ENCODE data around the gene MKX. TPM values are rescaled to one million over a fixed set of nuclear protein-coding genes. Genes with fewer than 3 reads are reported as not detected.

Gene MKX
- total RNA-seq, 2 donors from 2014 or later: 10.1 to 10.5 TPM

DNA sequence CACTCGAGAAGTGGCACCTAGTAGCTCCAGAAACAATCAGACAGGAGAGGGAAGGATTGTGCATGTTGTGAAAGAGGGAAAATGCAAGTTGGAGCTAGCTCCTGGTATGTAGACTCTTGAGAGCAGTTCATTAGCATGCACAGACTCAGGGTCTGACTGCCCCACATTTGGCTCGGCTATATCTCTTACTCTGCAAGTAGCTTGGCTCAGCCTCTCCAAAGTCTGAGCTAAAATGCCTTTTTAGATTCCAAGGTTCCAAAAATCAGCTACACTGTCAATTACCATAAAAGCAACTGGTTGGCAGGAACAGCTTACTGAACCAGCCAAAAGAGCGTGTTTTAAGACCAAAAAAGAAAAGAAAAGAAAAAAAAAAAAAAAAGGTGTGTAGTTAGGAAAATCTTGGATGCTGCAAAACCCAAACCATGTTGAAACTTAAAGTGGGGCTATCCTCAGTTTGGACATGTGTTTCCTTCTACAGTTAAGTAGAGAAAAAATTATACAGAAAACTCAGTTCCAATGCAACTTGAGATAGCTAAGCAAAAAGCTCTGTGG is 65.5 kb downstream of the MKX start:
- Histone ChIP-seq H3K9me3 (no peaks in the 10 kb centered on the region), H3K36me3 (no peaks in the 10 kb centered on the region), H3K4me3 (no peak overlapping the region), H3K27ac (no peak overlapping the region), H3K27me3 (replicated peaks; ENCODE audit: insufficient read depth) (no peaks in the 10 kb centered on the region), H3K4me1 (replicated peaks) (peaks cover 2% of the 10 kb centered on the region)
- intact Hi-C loops (cut with DNase I): no loop called here
- WGBS: 30% methylated on average over 3 of the region's 3 CpGs
- TF ChIP-seq POLR2A (IDR thresholded peaks at IDR 0.05): no peak
- no peak for TF ChIP-seq POLR2AphosphoS5 (IDR thresholded peaks at IDR 0.05)
- TF ChIP-seq, protein P1, sequence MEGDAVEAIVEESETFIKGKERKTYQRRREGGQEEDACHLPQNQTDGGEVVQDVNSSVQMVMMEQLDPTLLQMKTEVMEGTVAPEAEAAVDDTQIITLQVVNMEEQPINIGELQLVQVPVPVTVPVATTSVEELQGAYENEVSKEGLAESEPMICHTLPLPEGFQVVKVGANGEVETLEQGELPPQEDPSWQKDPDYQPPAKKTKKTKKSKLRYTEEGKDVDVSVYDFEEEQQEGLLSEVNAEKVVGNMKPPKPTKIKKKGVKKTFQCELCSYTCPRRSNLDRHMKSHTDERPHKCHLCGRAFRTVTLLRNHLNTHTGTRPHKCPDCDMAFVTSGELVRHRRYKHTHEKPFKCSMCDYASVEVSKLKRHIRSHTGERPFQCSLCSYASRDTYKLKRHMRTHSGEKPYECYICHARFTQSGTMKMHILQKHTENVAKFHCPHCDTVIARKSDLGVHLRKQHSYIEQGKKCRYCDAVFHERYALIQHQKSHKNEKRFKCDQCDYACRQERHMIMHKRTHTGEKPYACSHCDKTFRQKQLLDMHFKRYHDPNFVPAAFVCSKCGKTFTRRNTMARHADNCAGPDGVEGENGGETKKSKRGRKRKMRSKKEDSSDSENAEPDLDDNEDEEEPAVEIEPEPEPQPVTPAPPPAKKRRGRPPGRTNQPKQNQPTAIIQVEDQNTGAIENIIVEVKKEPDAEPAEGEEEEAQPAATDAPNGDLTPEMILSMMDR (IDR thresholded peaks at IDR 0.05): no peak
- DNase-seq (ENCODE audit: low spot score): no peak

DNA sequence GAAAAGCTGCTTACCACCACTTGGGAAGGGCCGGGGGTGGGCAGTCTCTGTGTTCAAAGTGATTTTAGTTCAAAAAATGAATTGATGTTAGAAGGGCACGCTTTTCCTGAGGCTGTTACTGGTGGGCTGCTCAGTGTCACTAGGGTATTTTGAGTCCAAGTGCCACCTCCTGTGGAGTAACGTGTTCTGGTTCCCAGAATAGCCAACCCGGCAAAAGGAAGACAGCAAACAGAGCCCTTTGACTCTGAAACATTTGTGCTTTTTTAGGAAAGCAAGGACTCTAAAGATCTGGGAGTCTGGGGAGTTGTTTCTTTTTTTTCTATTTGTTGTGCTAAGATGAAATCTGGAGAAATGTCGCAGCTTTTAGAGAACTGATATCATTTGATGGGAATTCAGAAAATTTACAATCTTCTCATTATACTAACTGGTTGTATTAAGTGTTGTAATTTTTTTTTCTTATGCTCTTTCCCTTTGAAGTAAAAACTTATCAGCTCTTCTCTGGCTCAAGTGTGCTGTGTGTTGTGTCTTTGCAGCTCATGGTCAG is 66.2 kb downstream of the MKX start:
- Histone ChIP-seq H3K27ac (no peak overlapping the region), H3K9me3 (no peaks in the 10 kb centered on the region), H3K4me3 (no peak overlapping the region), H3K27me3 (replicated peaks; ENCODE audit: insufficient read depth) (no peaks in the 10 kb centered on the region), H3K36me3 (no peaks in the 10 kb centered on the region), H3K4me1 (replicated peaks) (peaks cover 2% of the 10 kb centered on the region)
- WGBS: 38% methylated on average over 5 of the region's 5 CpGs
- intact Hi-C loops (cut with DNase I): no loop called here
- no peak for TF ChIP-seq POLR2A (IDR thresholded peaks at IDR 0.05)
- TF ChIP-seq POLR2AphosphoS5 (IDR thresholded peaks at IDR 0.05): no peak
- TF ChIP-seq, protein P1 (IDR thresholded peaks at IDR 0.05): no peak
- no peak for DNase-seq (ENCODE audit: low spot score)

DNA sequence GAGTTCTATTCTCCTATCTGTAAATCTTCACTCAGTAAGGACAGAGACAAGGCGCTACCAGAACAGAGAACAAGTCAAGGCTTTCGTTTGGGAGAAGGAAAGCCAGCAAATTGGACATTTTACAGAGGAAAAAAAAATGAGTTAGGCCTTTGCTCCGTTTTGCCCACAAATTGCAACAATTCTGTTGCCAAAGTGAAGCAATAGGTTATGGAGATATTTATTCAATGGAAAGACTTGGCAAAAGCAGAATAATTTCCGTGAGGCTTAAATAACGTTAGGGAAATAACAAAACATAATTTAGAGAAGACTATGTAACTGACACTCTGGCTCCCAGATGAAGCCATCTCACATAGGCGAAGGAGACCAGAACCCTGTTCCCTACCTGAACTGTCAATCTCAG is 67.5 kb downstream of the MKX start:
- 58% methylated on average over 6 of the region's 6 CpGs for WGBS
- intact Hi-C loops (cut with DNase I): no loop called here
- TF ChIP-seq, protein P1 (IDR thresholded peaks at IDR 0.05): no peak
- no peak for TF ChIP-seq POLR2A (IDR thresholded peaks at IDR 0.05)
- no peak for TF ChIP-seq POLR2AphosphoS5 (IDR thresholded peaks at IDR 0.05)
- Histone ChIP-seq H3K27me3 (replicated peaks; ENCODE audit: insufficient read depth) (no peaks in the 10 kb centered on the region), H3K27ac (no peak overlapping the region), H3K9me3 (no peaks in the 10 kb centered on the region), H3K4me3 (no peak overlapping the region), H3K36me3 (no peaks in the 10 kb centered on the region), H3K4me1 (replicated peaks) (peaks cover 2% of the 10 kb centered on the region)
- DNase-seq (ENCODE audit: low spot score): no peak

DNA sequence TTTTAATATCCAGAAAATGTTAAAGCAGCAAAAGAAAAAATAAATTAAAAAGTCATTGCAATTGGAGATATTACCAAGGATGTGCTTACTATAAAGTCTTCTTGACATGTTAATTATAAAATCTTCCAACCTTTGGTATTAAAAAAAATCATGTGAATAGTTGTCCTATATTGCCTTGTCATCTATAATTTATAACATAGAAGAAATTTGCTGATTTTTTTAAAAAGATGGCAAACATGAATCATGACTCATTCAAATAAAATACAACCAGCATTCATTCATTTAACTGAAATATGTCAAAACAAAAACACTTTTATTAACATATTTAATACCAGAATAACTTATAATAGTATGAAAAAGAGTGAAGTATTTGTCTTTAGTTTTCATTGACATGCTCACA is 72.6 kb downstream of the MKX start:
- Histone ChIP-seq H3K27ac (no peak overlapping the region), H3K36me3 (no peaks in the 10 kb centered on the region), H3K9me3 (no peaks in the 10 kb centered on the region), H3K4me1 (replicated peaks) (no peaks in the 10 kb centered on the region), H3K4me3 (no peak overlapping the region), H3K27me3 (replicated peaks; ENCODE audit: insufficient read depth) (no peaks in the 10 kb centered on the region)
- no peak for TF ChIP-seq POLR2A (IDR thresholded peaks at IDR 0.05)
- TF ChIP-seq, protein P1 (IDR thresholded peaks at IDR 0.05): no peak
- no peak for TF ChIP-seq POLR2AphosphoS5 (IDR thresholded peaks at IDR 0.05)
- no peak for DNase-seq (ENCODE audit: low spot score)
- intact Hi-C loops (cut with DNase I): no loop called here

DNA sequence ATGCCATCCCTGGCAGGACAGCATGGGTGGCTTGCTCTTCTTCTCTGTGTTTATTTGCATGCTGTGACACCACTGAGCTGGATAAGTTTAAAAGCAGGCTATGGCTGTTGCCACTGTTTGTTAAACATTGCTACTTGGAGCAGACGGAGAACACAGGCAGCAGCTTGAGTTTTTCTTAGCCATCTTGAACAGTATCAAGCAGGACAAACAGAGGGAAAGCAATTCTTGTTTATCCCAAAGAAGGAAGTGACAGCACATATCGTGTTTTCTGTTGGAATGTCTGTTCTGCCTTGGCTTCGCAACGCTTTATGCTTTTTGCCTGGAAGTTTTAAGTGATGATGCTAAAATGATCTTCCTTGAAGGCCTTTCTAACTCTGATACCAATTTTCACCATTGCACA is 73.8 kb downstream of the MKX start:
- Histone ChIP-seq H3K4me3 (no peak overlapping the region), H3K4me1 (replicated peaks) (no peaks in the 10 kb centered on the region), H3K27ac (no peak overlapping the region), H3K36me3 (no peaks in the 10 kb centered on the region), H3K9me3 (no peaks in the 10 kb centered on the region), H3K27me3 (replicated peaks; ENCODE audit: insufficient read depth) (no peaks in the 10 kb centered on the region)
- TF ChIP-seq, protein P1 (IDR thresholded peaks at IDR 0.05): no peak
- TF ChIP-seq POLR2AphosphoS5 (IDR thresholded peaks at IDR 0.05) (no peak), POLR2A (IDR thresholded peaks at IDR 0.05) (no peak)
- intact Hi-C loops (cut with DNase I): no loop called here
- no peak for DNase-seq (ENCODE audit: low spot score)
- WGBS: 62% methylated on average over 4 of the region's 4 CpGs
